NCI-H128 (cell line): ENCODE data around the gene SSBP4.
"Not testable (repeated sequence)": the region's sequence is repeated elsewhere in the genome, so short reads cannot be mapped to it uniquely, and the experiment has no call there.

Experiments used
- DNase-seq: peaks from one replicate; lab custom pipeline; 2025; ENCODE audit not compliant: unreplicated experiment; lab: John Stamatoyannopoulos, UW

The SSBP4 gene

GRCh38 chr19:18419195-18419698 is at the start of gene SSBP4:
TSS of gene SSBP4 (plus strand) at chr19:18419398. CDS start at chr19:18419649, 251 bp downstream.
- DNase-seq = no peak

GRCh38 chr19:18373407-18373891 is 45.7 kb upstream of the SSBP4 start:
- no peak for DNase-seq

- DNase-seq = no peak
Observed at GRCh38 chr19:18373892-18374629, 45.1 kb upstream of the SSBP4 start.

GRCh38 chr19:18377026-18377425 is 42.2 kb upstream of the SSBP4 start:
- no peak for DNase-seq

- DNase-seq = no peak
Observed at GRCh38 chr19:18379803-18380747, 39.1 kb upstream of the SSBP4 start.

- no peak for DNase-seq
Observed at GRCh38 chr19:18380843-18381242, 38.4 kb upstream of the SSBP4 start.

GRCh38 chr19:18383622-18384021 is 35.6 kb upstream of the SSBP4 start:
- DNase-seq = not testable (repeated sequence)

GRCh38 chr19:18384775-18385174 is 34.4 kb upstream of the SSBP4 start:
- DNase-seq = no peak

- DNase-seq = no peak
Observed at GRCh38 chr19:18385359-18385674, 33.9 kb upstream of the SSBP4 start.

- DNase-seq = no peak
Observed at GRCh38 chr19:18385675-18386542, 33.3 kb upstream of the SSBP4 start, which contains the start of gene GDF15. TSS of gene GDF15 (plus strand) at chr19:18386158. CDS start at chr19:18386190, 32 bp downstream.

- DNase-seq = no peak
Observed at GRCh38 chr19:18386543-18387271, 32.5 kb upstream of the SSBP4 start.

- DNase-seq = peak; percentile 21
Observed at GRCh38 chr19:18388100-18388959, 30.9 kb upstream of the SSBP4 start.

GRCh38 chr19:18388960-18389725 is 30.1 kb upstream of the SSBP4 start:
- DNase-seq = no peak

- no peak for DNase-seq
Observed at GRCh38 chr19:18389726-18390064, 29.5 kb upstream of the SSBP4 start.

- no peak for DNase-seq
Observed at GRCh38 chr19:18390065-18390907, 28.9 kb upstream of the SSBP4 start.

- no peak for DNase-seq
Observed at GRCh38 chr19:18391509-18392075, 27.6 kb upstream of the SSBP4 start.

GRCh38 chr19:18392417-18392816 is 26.8 kb upstream of the SSBP4 start:
- no peak for DNase-seq
